Neural crest cell (in vitro differentiated cells): Measurements from ENCODE around the gene SARS2. TPM values are rescaled to one million over a fixed set of nuclear protein-coding genes. Genes with fewer than 3 reads are reported as not detected.

Source experiments
- DNase-seq: peaks from one replicate; pipeline ENCODE4 v3.0.0; 2021; ENCODE audit warnings: low read depth, mixed read lengths, low spot score
- H3K27ac Mint-ChIP-seq: one replicate; pipeline ENCODE4 v1.8.0; 2021; ENCODE audit warnings: mild to moderate bottlenecking, mixed read lengths; ENCODE audit not compliant: unreplicated experiment
- H3K27me3 Mint-ChIP-seq: 2 replicates; pipeline ENCODE4 v1.8.0; 2021; ENCODE audit warnings: low read depth, mild to moderate bottlenecking, mixed read lengths
- H3K36me3 Mint-ChIP-seq: 2 replicates; pipeline ENCODE4 v1.8.0; 2021; ENCODE audit warnings: low read depth, mild to moderate bottlenecking, mixed read lengths
- H3K4me1 Mint-ChIP-seq: 2 replicates; pipeline ENCODE4 v1.8.0; 2021; ENCODE audit warnings: mixed read lengths
- H3K4me3 Mint-ChIP-seq: one replicate; pipeline ENCODE4 v1.8.0; 2021; ENCODE audit warnings: mild to moderate bottlenecking, mixed read lengths
- H3K9me3 Mint-ChIP-seq: 2 replicates; pipeline ENCODE4 v1.8.0; 2021; ENCODE audit warnings: mixed read lengths
- CTCF ChIP-seq: fragments of 200-600 bp; sonication (generic); conservative IDR thresholded peaks from 2 replicates; pipeline ENCODE4 v1.5.0; 2021; ENCODE audit warnings: antibody characterized with exemption, mild to moderate bottlenecking
- long read RNA-seq: library from polyadenylated mRNA; unstranded; transcript quantifications from one replicate; pipeline ENCODE4 v2.0.0, GENCODE V29; 2020
- total RNA-seq: library from RNA; stranded (reverse); gene quantifications from 2 replicates; pipeline ENCODE4 v1.2.1, GENCODE V29; 2021

Gene SARS2
- total RNA-seq = 54.1 and 58.5 TPM in 2 replicates
- long read RNA-seq, transcript SARS2-201 (16 exons, 2,057 nt) = major isoform, 7 of 12 reads
- long read RNA-seq, partial matches to known transcripts = 0 of 12 reads
- long read RNA-seq, other reads (novel, unspliced or antisense) = 3 of 12 reads

- Mint-ChIP-seq H3K4me3 (peak within 1 kb of the TSS; percentile 100), H3K27ac (peak within 1 kb of the TSS; percentile 99), H3K9me3 (no peaks in the 10 kb centered on the region), H3K36me3 (peaks cover 10% of the 10 kb centered on the region), H3K27me3 (no peaks in the 10 kb centered on the region), H3K4me1 (peaks cover 28% of the 10 kb centered on the region)
- peak; percentile 100 for TF ChIP-seq CTCF
- peak; percentile 96 for DNase-seq
Measured at GRCh38 chr19:38929929-38930775, at the start of gene SARS2. SARS2 (minus strand) TSS chr19:38930763; CDS start chr19:38930736, 27 bp downstream.

- Mint-ChIP-seq H3K27ac (no peak overlapping the region), H3K36me3 (no peaks in the 10 kb centered on the region), H3K4me3 (no peak overlapping the region), H3K27me3 (peaks cover 5% of the 10 kb centered on the region), H3K4me1 (peaks cover 16% of the 10 kb centered on the region), H3K9me3 (peaks cover 4% of the 10 kb centered on the region)
- TF ChIP-seq CTCF = no peak
- DNase-seq = no peak
Measured at GRCh38 chr19:38979812-38980211, 49.2 kb upstream of the SARS2 start.

GRCh38 chr19:38978326-38978689 is 47.7 kb upstream of the SARS2 start:
- peaks cover 4% of the 10 kb centered on the region for H3K9me3 Mint-ChIP-seq
- H3K4me1 Mint-ChIP-seq = peaks cover 23% of the 10 kb centered on the region
- no peak for DNase-seq
- H3K27ac Mint-ChIP-seq = no peak overlapping the region
- H3K36me3 Mint-ChIP-seq = no peaks in the 10 kb centered on the region
- peak overlapping the region; percentile 72 for H3K4me3 Mint-ChIP-seq
- H3K27me3 Mint-ChIP-seq = peaks cover 5% of the 10 kb centered on the region
- TF ChIP-seq CTCF = no peak

GRCh38 chr19:38977445-38978325 is 47.1 kb upstream of the SARS2 start:
- Mint-ChIP-seq H3K4me3 (peak overlapping the region; percentile 72), H3K27me3 (peaks cover 5% of the 10 kb centered on the region), H3K4me1 (peaks cover 23% of the 10 kb centered on the region), H3K36me3 (no peaks in the 10 kb centered on the region), H3K9me3 (peaks cover 4% of the 10 kb centered on the region), H3K27ac (no peak overlapping the region)
- TF ChIP-seq CTCF = no peak
- DNase-seq = no peak

GRCh38 chr19:38975861-38976271 is 45.3 kb upstream of the SARS2 start:
- TF ChIP-seq CTCF = no peak
- Mint-ChIP-seq H3K4me1 (peaks cover 26% of the 10 kb centered on the region), H3K36me3 (no peaks in the 10 kb centered on the region), H3K9me3 (peaks cover 4% of the 10 kb centered on the region), H3K27ac (peak overlapping the region; percentile 97), H3K27me3 (peaks cover 5% of the 10 kb centered on the region), H3K4me3 (peak overlapping the region; percentile 93)
- peak; percentile 37 for DNase-seq
